HCT116 (cell line): ENCODE measurements around the gene FHOD3. TPM values are rescaled to one million over a fixed set of nuclear protein-coding genes. Genes with fewer than 3 reads are reported as not detected.

Experiments
- ATAC-seq: fragments of 200-7000 bp; cut with Tn5 transposase; 2 replicates; pipeline ENCODE4 v1.9.1; 2020; ENCODE audit warnings: mild to moderate bottlenecking, moderate library complexity
- BruUV-seq: library from RNA; stranded (reverse); fragments of 400-500 nt; replicated peaks from 2 replicates; lab custom pipeline; 2021; lab: Mats Ljungman, UMichigan
- CTCF ChIA-PET: fragments of 300-600 bp; sonication (Branson Sonifier 250); formaldehyde crosslinking; loops from one replicate; lab custom pipeline; 2021; ENCODE audit warnings: antibody characterized with exemption; lab: Charles Lee
- POLR2A ChIA-PET: fragments of 300-600, 350-600 bp; sonication (Branson Sonifier 250); formaldehyde crosslinking; loops from one replicate; lab custom pipeline; 2021; ENCODE audit warnings: antibody characterized with exemption; lab: Charles Lee
- RAD21 ChIA-PET, 2 experiments: fragments of 300-600 bp; sonication (Branson Sonifier 250); formaldehyde crosslinking; loops; one replicate each; lab custom pipeline; 2023; ENCODE audit warnings: low total read pairs in 2 of 2; ENCODE audit not compliant: uncharacterized antibody in 2 of 2, unreplicated experiment in 2 of 2, low non-redundant PET in 1 of 2; lab: Charles Lee
- DNase-seq: peaks from one replicate; pipeline ENCODE4 v3.0.0-alpha.2; 2010; ENCODE audit warnings: low read depth, low spot score
- H2AFZ ChIP-seq: fragments of 200-600 bp; shearing (Covaris generic), sonication (generic); 2 replicates; pipeline ENCODE4 v1.6.1; 2017; ENCODE audit warnings: low read depth, mixed run types, mixed read lengths, antibody characterized with exemption, low read length; ENCODE audit not compliant: poor library complexity, severe bottlenecking
- H3K27ac ChIP-seq: 2 replicates; pipeline ENCODE4 v1.5.1; 2012; ENCODE audit warnings: low read depth, low read length
- H3K27me3 ChIP-seq: fragments of 200-600 bp; sonication (generic); 2 replicates; pipeline ENCODE4 v1.6.1; 2016; ENCODE audit warnings: mixed run types, low read length, mixed read lengths; ENCODE audit not compliant: insufficient read depth
- H3K36me3 ChIP-seq, 2 experiments: fragments of 200-500 bp in 1 of 2; fragments of 200-600 bp in 1 of 2; sonication (Bioruptor generic) in 1 of 2; sonication (generic) in 1 of 2; 2 replicates each; pipeline versions ENCODE4 v1.5.1 to v1.6.1; 2014 to 2016; ENCODE audit warnings: low read length in 2 of 2, inconsistent platforms in 1 of 2, mixed read lengths in 1 of 2, mixed run types in 1 of 2; ENCODE audit not compliant: insufficient read depth in 2 of 2, control insufficient read depth in 1 of 2
- H3K4me1 ChIP-seq, 2 experiments: fragments of 200-600 bp in 1 of 2; sonication (generic) in 1 of 2; 2 replicates each; pipeline versions ENCODE4 v1.5.1 to v1.6.1; 2012 to 2017; ENCODE audit warnings: low read length in 2 of 2, inconsistent platforms in 1 of 2, mild to moderate bottlenecking in 1 of 2, mixed read lengths in 1 of 2, mixed run types in 1 of 2, moderate library complexity in 1 of 2; ENCODE audit not compliant: insufficient read depth in 2 of 2, control insufficient read depth in 1 of 2
- H3K4me2 ChIP-seq: fragments of 200-600 bp; sonication (generic); 2 replicates; pipeline ENCODE4 v1.6.1; 2017; ENCODE audit warnings: mixed run types, low read length, mixed read lengths
- H3K4me3 ChIP-seq, 2 experiments: fragments of 200-600 bp in 1 of 2; sonication (generic) in 1 of 2; replicated peaks in 1 of 2; 2 replicates each; pipeline ENCODE4 v1.5.1; 2011 to 2016; ENCODE audit warnings: low read length in 2 of 2, control low read depth in 1 of 2, low read depth in 1 of 2, mild to moderate bottlenecking in 1 of 2, mixed read lengths in 1 of 2, mixed run types in 1 of 2
- H3K79me2 ChIP-seq: fragments of 200-600 bp; sonication (generic); 2 replicates; pipeline ENCODE4 v1.6.1; 2017; ENCODE audit warnings: mild to moderate bottlenecking, mixed run types, low read length, moderate library complexity, mixed read lengths; ENCODE audit not compliant: insufficient read depth
- H3K9ac ChIP-seq: fragments of 200-600 bp; sonication (generic); 2 replicates; pipeline ENCODE4 v1.6.1; 2016; ENCODE audit warnings: low read length, mixed read lengths
- H3K9me2 ChIP-seq: fragments of 200-600 bp; sonication (generic), shearing (Covaris generic); 2 replicates; pipeline ENCODE4 v1.6.1; 2017; ENCODE audit warnings: mixed run types, mild to moderate bottlenecking, moderate library complexity; ENCODE audit not compliant: insufficient read depth
- H3K9me3 ChIP-seq, 2 experiments: fragments of 200-500 bp in 1 of 2; fragments of 200-600 bp in 1 of 2; sonication (Bioruptor generic) in 1 of 2; sonication (generic) in 1 of 2; 2 replicates each; pipeline ENCODE4 v1.6.1; 2014 to 2017; ENCODE audit warnings: low read length in 2 of 2, mixed read lengths in 2 of 2, inconsistent platforms in 1 of 2, low read depth in 1 of 2, mild to moderate bottlenecking in 1 of 2, mixed run types in 1 of 2, moderate library complexity in 1 of 2; ENCODE audit not compliant: control insufficient read depth in 1 of 2, insufficient read depth in 1 of 2
- H4K20me1 ChIP-seq: fragments of 200-600 bp; sonication (generic), shearing (Covaris generic); 2 replicates; pipeline ENCODE4 v1.6.1; 2017; ENCODE audit warnings: mixed run types, mild to moderate bottlenecking, moderate library complexity; ENCODE audit not compliant: insufficient read depth
- CBX3 ChIP-seq: IDR thresholded peaks from 2 replicates; pipeline ENCODE4 v1.6.1; 2012; ENCODE audit warnings: low read depth
- CEBPB ChIP-seq: IDR thresholded peaks from 2 replicates; pipeline ENCODE4 v1.6.1; 2012; ENCODE audit warnings: low read depth
- EGR1 ChIP-seq: IDR thresholded peaks from 2 replicates; pipeline ENCODE4 v1.6.1; 2012; ENCODE audit warnings: low read depth
- ELF1 ChIP-seq: IDR thresholded peaks from 2 replicates; pipeline ENCODE4 v1.6.1; 2012; ENCODE audit warnings: low read depth, borderline replicate concordance
- EZH2phosphoT487 ChIP-seq: fragments of 200-600 bp; IDR thresholded peaks from 2 replicates; pipeline ENCODE4 v1.6.1; 2018; ENCODE audit warnings: antibody characterized with exemption, borderline replicate concordance
- FOSL1 ChIP-seq: IDR thresholded peaks from 2 replicates; pipeline ENCODE4 v1.6.1; 2012; ENCODE audit warnings: low read depth
- POLR2A ChIP-seq: IDR thresholded peaks from 2 replicates; pipeline ENCODE4 v1.7.0; 2011; ENCODE audit warnings: borderline replicate concordance; ENCODE audit not compliant: insufficient read depth, insufficient read length; ENCODE audit errors: extremely low read depth
- RAD21 ChIP-seq: IDR thresholded peaks from 2 replicates; pipeline ENCODE4 v1.6.1; 2012; ENCODE audit warnings: low read depth, mild to moderate bottlenecking
- SIN3A ChIP-seq: IDR thresholded peaks from 2 replicates; pipeline ENCODE4 v1.6.1; 2012; ENCODE audit warnings: low read depth
- TCF7L2 ChIP-seq: IDR thresholded peaks from 2 replicates; pipeline ENCODE4 v1.7.0; 2011; ENCODE audit warnings: borderline replicate concordance, inconsistent platforms; ENCODE audit not compliant: insufficient read depth, insufficient read length; ENCODE audit errors: extremely low read depth
- YY1 ChIP-seq: IDR thresholded peaks from 2 replicates; pipeline ENCODE4 v1.6.1; 2011; ENCODE audit warnings: low read length, low read depth, moderate library complexity, mild to moderate bottlenecking; ENCODE audit not compliant: insufficient replicate concordance; ENCODE audit errors: extremely low read depth
- ZFX ChIP-seq: fragments of 450-650 bp; IDR thresholded peaks from 2 replicates; pipeline ENCODE4 v1.6.1; 2017
- ZNF274 ChIP-seq: fragments of 200-500 bp; sonication (Bioruptor generic); IDR thresholded peaks from 2 replicates; pipeline ENCODE4 v1.6.1; 2014; ENCODE audit warnings: mild to moderate bottlenecking, low read depth, low read length, inconsistent platforms
- intact Hi-C: fragments of 100-400 bp; cut with micrococcal nuclease; formaldehyde crosslinking; loops from 2 replicates; pipeline ENCODE4 v1.10.0; 2022
- total RNA-seq: library from RNA; stranded (reverse); gene quantifications from one replicate; pipeline ENCODE4 v1.2.1, GENCODE V29; 2021; ENCODE audit not compliant: unreplicated experiment
- TF ChIP-seq, protein P1 (sequence below): IDR thresholded peaks from 2 replicates; pipeline ENCODE4 v1.6.1; 2012
- TF ChIP-seq, protein P2 (sequence below): IDR thresholded peaks from 2 replicates; pipeline ENCODE4 v1.6.1; 2012; ENCODE audit warnings: low read depth
- TF ChIP-seq, protein P3 (sequence below): IDR thresholded peaks from 2 replicates; pipeline ENCODE4 v1.6.1; 2012

Gene FHOD3
- total RNA-seq, 1 experiment from 2014 or later = 4.0 TPM

DNA sequence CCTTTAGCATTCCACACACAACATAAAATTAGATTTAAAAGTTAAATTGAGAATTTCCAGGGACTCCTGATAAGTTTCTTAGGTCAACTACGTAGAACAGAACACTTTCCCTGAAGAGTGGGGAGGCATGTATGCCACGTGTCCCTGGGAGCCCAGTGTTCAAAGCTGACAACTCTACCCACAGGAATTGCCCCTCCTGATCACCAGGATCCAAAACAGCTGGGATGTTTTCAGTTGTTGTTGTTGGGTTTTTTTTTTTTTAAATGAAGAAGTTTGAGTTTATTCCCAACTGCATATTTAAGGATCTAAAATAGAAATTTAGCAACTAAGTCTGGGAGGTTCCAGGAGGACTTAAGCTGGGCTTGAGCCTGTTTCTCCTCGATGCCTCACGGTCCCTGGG lies 430.8 kb downstream of the FHOD3 start:
- ATAC-seq = no peak
- H3K27ac ChIP-seq = no peak overlapping the region
- intact Hi-C loops = no loop called here

DNA sequence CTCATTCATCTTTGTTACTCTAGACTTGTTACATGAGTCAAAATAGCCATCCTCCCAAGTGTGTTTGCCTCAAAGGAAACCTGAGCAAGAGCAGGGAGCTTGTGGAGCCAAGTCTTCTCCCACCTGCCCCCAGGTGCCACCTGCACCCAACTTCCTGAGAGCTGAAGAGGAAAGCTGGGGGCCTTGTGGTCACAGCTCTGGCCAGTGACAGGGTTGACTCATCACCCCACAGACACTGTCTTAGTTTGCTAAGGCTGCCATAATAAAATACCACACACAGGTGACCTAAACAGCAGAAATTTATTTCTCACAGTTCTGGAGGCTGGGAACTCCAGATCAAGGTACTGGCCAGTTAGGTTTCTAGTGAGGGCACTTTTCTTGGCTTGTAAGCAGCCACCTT lies 431.7 kb downstream of the FHOD3 start:
- RAD21 ChIA-PET = no interaction called here
- Histone ChIP-seq H3K9ac (no peak overlapping the region), H3K4me2 (no peak overlapping the region)
- no TSS peak for BruUV-seq
- DNase-seq = no peak
- TF ChIP-seq EGR1 (no peak), TCF7L2 (no peak), RAD21 (no peak), SIN3A (no peak), EZH2phosphoT487 (no peak), ZFX (no peak), CBX3 (no peak), ELF1 (no peak), FOSL1 (no peak), CEBPB (no peak), ZNF274 (no peak)
- TF ChIP-seq, protein P1, sequence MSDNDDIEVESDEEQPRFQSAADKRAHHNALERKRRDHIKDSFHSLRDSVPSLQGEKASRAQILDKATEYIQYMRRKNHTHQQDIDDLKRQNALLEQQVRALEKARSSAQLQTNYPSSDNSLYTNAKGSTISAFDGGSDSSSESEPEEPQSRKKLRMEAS = no peak
- TF ChIP-seq, protein P2, sequence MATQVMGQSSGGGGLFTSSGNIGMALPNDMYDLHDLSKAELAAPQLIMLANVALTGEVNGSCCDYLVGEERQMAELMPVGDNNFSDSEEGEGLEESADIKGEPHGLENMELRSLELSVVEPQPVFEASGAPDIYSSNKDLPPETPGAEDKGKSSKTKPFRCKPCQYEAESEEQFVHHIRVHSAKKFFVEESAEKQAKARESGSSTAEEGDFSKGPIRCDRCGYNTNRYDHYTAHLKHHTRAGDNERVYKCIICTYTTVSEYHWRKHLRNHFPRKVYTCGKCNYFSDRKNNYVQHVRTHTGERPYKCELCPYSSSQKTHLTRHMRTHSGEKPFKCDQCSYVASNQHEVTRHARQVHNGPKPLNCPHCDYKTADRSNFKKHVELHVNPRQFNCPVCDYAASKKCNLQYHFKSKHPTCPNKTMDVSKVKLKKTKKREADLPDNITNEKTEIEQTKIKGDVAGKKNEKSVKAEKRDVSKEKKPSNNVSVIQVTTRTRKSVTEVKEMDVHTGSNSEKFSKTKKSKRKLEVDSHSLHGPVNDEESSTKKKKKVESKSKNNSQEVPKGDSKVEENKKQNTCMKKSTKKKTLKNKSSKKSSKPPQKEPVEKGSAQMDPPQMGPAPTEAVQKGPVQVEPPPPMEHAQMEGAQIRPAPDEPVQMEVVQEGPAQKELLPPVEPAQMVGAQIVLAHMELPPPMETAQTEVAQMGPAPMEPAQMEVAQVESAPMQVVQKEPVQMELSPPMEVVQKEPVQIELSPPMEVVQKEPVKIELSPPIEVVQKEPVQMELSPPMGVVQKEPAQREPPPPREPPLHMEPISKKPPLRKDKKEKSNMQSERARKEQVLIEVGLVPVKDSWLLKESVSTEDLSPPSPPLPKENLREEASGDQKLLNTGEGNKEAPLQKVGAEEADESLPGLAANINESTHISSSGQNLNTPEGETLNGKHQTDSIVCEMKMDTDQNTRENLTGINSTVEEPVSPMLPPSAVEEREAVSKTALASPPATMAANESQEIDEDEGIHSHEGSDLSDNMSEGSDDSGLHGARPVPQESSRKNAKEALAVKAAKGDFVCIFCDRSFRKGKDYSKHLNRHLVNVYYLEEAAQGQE = no peak
- TF ChIP-seq, protein P3, sequence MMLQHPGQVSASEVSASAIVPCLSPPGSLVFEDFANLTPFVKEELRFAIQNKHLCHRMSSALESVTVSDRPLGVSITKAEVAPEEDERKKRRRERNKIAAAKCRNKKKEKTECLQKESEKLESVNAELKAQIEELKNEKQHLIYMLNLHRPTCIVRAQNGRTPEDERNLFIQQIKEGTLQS = no peak
- TF ChIP-seq, all 23 proteins: peak for 0
- Histone ChIP-seq H3K27ac (no peak overlapping the region), H2AFZ (no peak overlapping the region), H3K4me1 (no peaks in the 10 kb centered on the region), H3K4me3 (no peak overlapping the region), H3K9me2 (no peaks in the 10 kb centered on the region), H4K20me1 (no peaks in the 10 kb centered on the region), H3K36me3 (no peaks in the 10 kb centered on the region), H3K79me2 (no peaks in the 10 kb centered on the region), H3K27me3 (peaks cover under 1% of the 10 kb centered on the region; the same call in 1 of the 2 replicates), H3K9me3 (no peaks in the 10 kb centered on the region)
- ChIA-PET POLR2A (no interaction called here), CTCF (no interaction called here)
- no peak for ATAC-seq
- intact Hi-C loops = no loop called here

More for the DNA sequence above, 430.8 kb downstream of the FHOD3 start:
- H3K9me2 ChIP-seq = no peaks in the 10 kb centered on the region
- ChIA-PET RAD21 (no interaction called here), POLR2A (no interaction called here), CTCF (no interaction called here)
- no peaks in the 10 kb centered on the region for H3K9me3 ChIP-seq
- H3K79me2 ChIP-seq = no peaks in the 10 kb centered on the region
- H3K4me2 ChIP-seq = no peak overlapping the region
- peaks cover 7% of the 10 kb centered on the region; the same call in 1 of the 2 replicates for H3K27me3 ChIP-seq
- no peak overlapping the region for H3K9ac ChIP-seq
- no peak overlapping the region for H3K4me3 ChIP-seq
- no TSS peak for BruUV-seq
- H3K4me1 ChIP-seq = no peaks in the 10 kb centered on the region
- H4K20me1 ChIP-seq = no peaks in the 10 kb centered on the region
- H3K36me3 ChIP-seq = no peaks in the 10 kb centered on the region
- H2AFZ ChIP-seq = no peak overlapping the region
- TF ChIP-seq POLR2A = no peak
- no peak for TF ChIP-seq EZH2phosphoT487
- no peak for TF ChIP-seq RAD21
- TF ChIP-seq ELF1 = no peak
- TF ChIP-seq YY1 = no peak
- TF ChIP-seq CBX3 = no peak
- TF ChIP-seq EGR1 = no peak
- no peak for TF ChIP-seq ZNF274
- no peak for DNase-seq
